Dendritic cell treated with granulocyte-macrophage colony-stimulating factor and Interleukin-4, amounts not matched to agents 40 ng/mL and 50 ng/mL, for 4 days (primary cell): Measurements from ENCODE around the gene ADRB2.
"Not testable (repeated sequence)": the region's sequence is repeated elsewhere in the genome, so short reads cannot be mapped to it uniquely, and the experiment has no call there.

Experiments used
- H3K27ac Mint-ChIP-seq: one replicate; pipeline ENCODE4 v1.8.0; 2022; ENCODE audit warnings: mild to moderate bottlenecking, mixed read lengths
- H3K27me3 Mint-ChIP-seq: one replicate; pipeline ENCODE4 v1.8.0; 2022; ENCODE audit warnings: mild to moderate bottlenecking, mixed read lengths
- H3K36me3 Mint-ChIP-seq: one replicate; pipeline ENCODE4 v1.8.0; 2022; ENCODE audit warnings: low read depth, mixed read lengths
- H3K4me1 Mint-ChIP-seq: one replicate; pipeline ENCODE4 v1.8.0; 2022; ENCODE audit warnings: low read depth, mixed read lengths
- H3K4me3 Mint-ChIP-seq: one replicate; pipeline ENCODE4 v1.8.0; 2022; ENCODE audit warnings: mild to moderate bottlenecking, moderate library complexity, mixed read lengths
- H3K9me3 Mint-ChIP-seq: one replicate; pipeline ENCODE4 v1.8.0; 2022; ENCODE audit warnings: mixed read lengths
- intact Hi-C: fragments of 100-400 bp; cut with micrococcal nuclease; formaldehyde crosslinking; loops from one replicate; pipeline ENCODE4 v1.15.0; 2022

The ADRB2 gene

GRCh38 chr5:148794729-148795561 is 31.5 kb upstream of the ADRB2 start:
- intact Hi-C loops: loop anchor here (5.0 kb wide), 1 partner anchor 48 kb away; no protein-coding TSS in a partner anchor
- no peaks in the 10 kb centered on the region for H3K9me3 Mint-ChIP-seq
- no peaks in the 10 kb centered on the region for H3K36me3 Mint-ChIP-seq
- H3K4me3 Mint-ChIP-seq: no peak overlapping the region
- H3K4me1 Mint-ChIP-seq: peaks cover 58% of the 10 kb centered on the region
- H3K27me3 Mint-ChIP-seq: no peaks in the 10 kb centered on the region
- no peak overlapping the region for H3K27ac Mint-ChIP-seq

DNA sequence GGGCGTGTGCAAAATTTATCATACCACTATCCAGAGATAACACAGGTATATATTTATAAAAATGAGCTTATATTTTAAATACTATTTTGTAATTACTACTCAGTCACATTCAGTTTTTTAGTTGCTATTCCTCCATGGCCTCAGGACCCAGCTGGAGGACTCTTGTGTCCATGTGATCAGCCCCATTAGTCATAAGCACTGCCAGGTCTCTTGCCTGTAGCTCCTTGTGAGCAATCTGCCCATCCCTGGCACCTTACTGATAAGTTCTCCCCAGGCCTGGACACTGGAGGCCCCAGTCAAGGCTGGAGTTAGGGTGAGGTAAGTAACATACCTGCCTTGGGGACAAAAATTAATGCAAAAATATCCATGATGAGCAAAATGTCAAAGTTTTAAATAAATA is 29.5 kb upstream of the ADRB2 start:
- peaks cover 53% of the 10 kb centered on the region for H3K4me1 Mint-ChIP-seq

DNA sequence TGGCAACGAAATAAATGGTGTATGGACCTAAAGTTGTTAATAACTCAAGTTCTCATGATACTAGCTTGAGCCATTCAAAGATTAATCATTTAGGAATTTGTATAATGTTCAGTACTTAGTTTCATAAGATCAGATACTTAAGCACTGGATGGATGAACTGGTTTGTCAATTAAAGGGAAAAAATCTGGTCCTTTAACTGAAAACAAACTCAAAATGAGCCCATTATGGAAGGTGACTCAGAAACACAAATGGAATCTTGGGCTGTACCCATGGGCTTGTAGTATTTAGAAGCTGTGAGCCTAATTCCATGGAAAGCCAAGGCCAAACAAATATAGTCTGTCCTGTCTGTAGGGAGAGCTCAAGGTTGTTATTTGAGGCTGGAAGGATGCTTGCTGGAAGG is 27.6 kb upstream of the ADRB2 start:
- Mint-ChIP-seq H3K9me3 (no peaks in the 10 kb centered on the region), H3K27ac (no peak overlapping the region), H3K4me1 (peaks cover 53% of the 10 kb centered on the region), H3K4me3 (no peak overlapping the region), H3K36me3 (no peaks in the 10 kb centered on the region), H3K27me3 (no peaks in the 10 kb centered on the region)
- intact Hi-C loops: no loop called here

More for the DNA sequence above, 29.5 kb upstream of the ADRB2 start:
- Mint-ChIP-seq H3K9me3 (no peaks in the 10 kb centered on the region), H3K27me3 (no peaks in the 10 kb centered on the region), H3K27ac (no peak overlapping the region), H3K36me3 (no peaks in the 10 kb centered on the region), H3K4me3 (no peak overlapping the region)
- intact Hi-C loops: no loop called here

GRCh38 chr5:148799737-148800527 is 26.5 kb upstream of the ADRB2 start:
- Mint-ChIP-seq H3K27me3 (no peaks in the 10 kb centered on the region), H3K36me3 (no peaks in the 10 kb centered on the region), H3K4me3 (no peak overlapping the region), H3K27ac (no peak overlapping the region), H3K9me3 (no peaks in the 10 kb centered on the region), H3K4me1 (peaks cover 54% of the 10 kb centered on the region)
- intact Hi-C loops: no loop called here

- Mint-ChIP-seq H3K9me3 (no peaks in the 10 kb centered on the region), H3K27ac (no peak overlapping the region), H3K27me3 (no peaks in the 10 kb centered on the region), H3K36me3 (no peaks in the 10 kb centered on the region), H3K4me1 (peaks cover 59% of the 10 kb centered on the region), H3K4me3 (no peak overlapping the region)
- intact Hi-C loops: no loop called here
Observed at GRCh38 chr5:148801682-148802276, 24.6 kb upstream of the ADRB2 start.

GRCh38 chr5:148803451-148803850 is 23.0 kb upstream of the ADRB2 start:
- H3K27me3 Mint-ChIP-seq, intact Hi-C loops, H3K36me3 Mint-ChIP-seq, H3K9me3 Mint-ChIP-seq, H3K27ac Mint-ChIP-seq, H3K4me3 Mint-ChIP-seq: not testable (repeated sequence)
- peaks cover 75% of the 10 kb centered on the region for H3K4me1 Mint-ChIP-seq

- no peaks in the 10 kb centered on the region for H3K27me3 Mint-ChIP-seq
- no peaks in the 10 kb centered on the region for H3K36me3 Mint-ChIP-seq
- intact Hi-C loops: no loop called here
- H3K27ac Mint-ChIP-seq: no peak overlapping the region
- no peak overlapping the region for H3K4me3 Mint-ChIP-seq
- peaks cover 82% of the 10 kb centered on the region for H3K4me1 Mint-ChIP-seq
- no peaks in the 10 kb centered on the region for H3K9me3 Mint-ChIP-seq
Observed at GRCh38 chr5:148804393-148804792, 22.0 kb upstream of the ADRB2 start.

DNA sequence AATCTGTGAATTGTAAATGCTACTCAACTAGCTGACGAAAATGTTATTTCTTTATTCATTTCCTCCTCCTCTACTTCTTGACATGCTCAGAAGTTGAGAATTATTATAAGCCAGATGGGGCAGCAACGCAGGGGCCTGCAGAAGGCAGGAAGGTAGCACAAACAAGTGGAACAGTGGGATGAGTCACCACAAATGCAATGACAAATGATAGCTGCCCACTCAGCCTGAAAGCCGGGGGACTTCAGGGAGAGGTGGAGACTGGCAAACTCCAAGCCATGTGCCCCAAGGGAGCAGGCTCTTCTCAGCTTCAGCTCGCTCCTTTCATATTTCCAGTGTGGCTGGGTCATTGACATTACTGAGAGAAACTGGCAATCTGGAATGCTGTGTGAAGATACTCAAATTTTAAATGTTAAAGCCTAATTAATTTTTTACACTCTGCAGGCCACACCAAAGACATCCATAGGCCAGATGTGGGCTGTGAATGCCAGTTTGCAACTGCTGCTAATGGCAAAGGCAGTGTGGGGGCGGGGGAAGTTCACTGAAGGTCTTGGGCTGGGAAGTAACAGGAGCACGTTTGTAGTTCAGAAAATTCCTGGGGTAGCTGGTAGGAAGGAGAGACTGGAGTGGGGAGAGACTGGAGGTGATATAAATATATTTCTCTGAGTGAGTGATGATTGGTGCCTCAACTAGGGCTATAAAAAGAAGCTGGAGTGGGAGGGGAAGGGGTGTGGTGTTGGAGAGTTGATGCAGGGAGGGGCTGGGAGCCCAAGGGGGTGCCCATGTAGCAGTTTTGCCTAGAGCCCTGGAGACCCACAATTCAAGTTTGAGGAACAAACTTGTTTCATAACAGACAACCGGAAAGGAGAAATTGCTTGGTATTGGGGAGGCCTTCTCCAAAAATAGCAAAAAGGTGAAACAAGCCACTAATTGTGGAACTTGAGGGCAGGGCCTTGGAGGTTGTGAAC is 20.8 kb upstream of the ADRB2 start:
- no peak overlapping the region for H3K4me3 Mint-ChIP-seq
- H3K4me1 Mint-ChIP-seq: peaks cover 85% of the 10 kb centered on the region
- no peaks in the 10 kb centered on the region for H3K27me3 Mint-ChIP-seq
- H3K9me3 Mint-ChIP-seq: no peaks in the 10 kb centered on the region
- H3K36me3 Mint-ChIP-seq: no peaks in the 10 kb centered on the region
- peak overlapping the region; percentile 85 for H3K27ac Mint-ChIP-seq
- intact Hi-C loops: loop anchor here (5.0 kb wide), 1 partner anchor 58 kb away; no protein-coding TSS in a partner anchor

DNA sequence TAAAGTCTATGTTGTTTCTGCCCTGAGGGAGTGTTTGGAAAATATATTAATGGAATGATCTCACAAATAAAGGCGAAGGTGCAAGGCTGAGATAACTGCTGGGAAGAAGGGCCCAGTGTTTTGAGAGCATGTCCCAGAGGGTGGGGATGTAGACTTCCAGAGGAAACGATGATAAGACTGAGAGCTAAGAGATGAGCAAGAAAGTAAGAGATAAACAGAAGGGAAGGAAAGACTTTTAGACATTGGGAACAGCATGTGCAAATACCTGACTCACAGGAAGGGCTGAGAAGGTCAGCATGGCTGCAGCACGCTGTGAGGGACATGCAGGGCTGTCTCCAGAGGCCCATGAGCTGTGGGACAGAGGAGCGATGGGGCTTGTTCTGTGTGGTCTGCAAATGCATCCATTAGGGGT is 19.9 kb upstream of the ADRB2 start:
- Mint-ChIP-seq H3K27me3 (no peaks in the 10 kb centered on the region), H3K4me1 (peaks cover 83% of the 10 kb centered on the region), H3K27ac (peak overlapping the region; percentile 85), H3K36me3 (no peaks in the 10 kb centered on the region), H3K4me3 (no peak overlapping the region), H3K9me3 (no peaks in the 10 kb centered on the region)
- intact Hi-C loops: loop anchor here (5.0 kb wide), 1 partner anchor 59 kb away; no protein-coding TSS in a partner anchor

DNA sequence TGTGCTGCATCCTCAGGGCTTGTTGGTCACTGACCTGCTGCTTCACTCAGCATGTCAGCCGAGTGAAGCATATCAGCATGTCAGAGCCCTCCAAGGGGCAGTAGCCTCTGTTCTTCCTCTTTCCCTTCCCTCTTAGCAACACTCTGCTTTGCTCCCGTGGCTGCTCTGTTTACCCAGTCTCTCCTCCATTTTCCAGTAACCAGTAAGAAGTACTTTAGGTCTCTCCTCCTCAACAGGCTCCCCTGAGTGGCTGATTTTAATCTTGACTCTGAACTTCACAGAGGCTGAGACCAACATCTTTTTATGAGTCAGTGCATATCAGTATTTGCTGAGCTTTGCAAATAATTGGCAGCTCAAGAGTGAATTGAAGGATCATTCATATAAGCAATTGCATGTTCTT is 18.6 kb upstream of the ADRB2 start:
- H3K4me1 Mint-ChIP-seq: peaks cover 86% of the 10 kb centered on the region
- H3K4me3 Mint-ChIP-seq: no peak overlapping the region
- no peaks in the 10 kb centered on the region for H3K9me3 Mint-ChIP-seq
- H3K27ac Mint-ChIP-seq: peak overlapping the region; percentile 87
- H3K27me3 Mint-ChIP-seq: no peaks in the 10 kb centered on the region
- no peaks in the 10 kb centered on the region for H3K36me3 Mint-ChIP-seq
- intact Hi-C loops: loop anchor here (2.0 to 5.0 kb wide), 2 partner anchors 19 to 61 kb away; partner anchors contain the start of gene ADRB2

DNA sequence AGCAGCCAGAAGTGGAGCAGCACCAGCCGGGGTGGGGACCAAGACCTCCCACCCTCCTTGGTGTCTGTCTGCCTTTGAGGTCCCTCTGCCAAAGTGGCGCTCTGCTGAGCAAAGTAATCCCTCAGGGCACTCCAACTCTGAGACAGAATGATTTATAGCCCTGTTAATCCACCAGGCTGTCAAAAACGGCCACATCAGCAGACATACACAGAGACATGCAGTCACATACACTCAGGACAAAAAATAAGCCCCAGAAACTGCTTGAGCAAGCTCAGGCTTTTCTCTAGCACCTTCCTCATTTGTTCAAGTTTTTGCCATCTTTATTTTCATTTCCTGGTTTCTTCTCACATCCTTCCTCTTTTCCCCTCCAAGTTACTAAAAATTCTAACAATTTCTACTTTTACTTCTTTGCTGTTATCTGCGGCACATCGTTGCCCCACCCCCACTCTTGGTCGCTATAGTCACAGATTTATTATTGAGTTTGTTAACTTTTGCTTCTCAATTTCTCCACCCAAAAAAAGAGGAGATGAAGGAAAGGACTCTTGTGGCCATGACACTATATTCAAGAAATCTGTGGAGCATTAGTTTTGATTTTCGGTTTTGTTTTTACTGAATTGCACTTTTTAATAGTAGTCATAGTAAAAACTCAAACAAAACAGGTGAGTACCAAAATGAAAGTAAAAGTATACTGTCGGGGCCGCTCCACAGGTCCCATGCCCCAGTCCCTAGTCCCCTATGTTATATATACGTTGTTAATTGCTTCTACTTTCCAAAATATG is 17.4 kb upstream of the ADRB2 start:
- intact Hi-C loops: loop anchor here (2.0 to 5.0 kb wide), 2 partner anchors 18 to 62 kb away; partner anchors contain the start of gene ADRB2
- peak overlapping the region; percentile 75 for H3K4me3 Mint-ChIP-seq
- no peaks in the 10 kb centered on the region for H3K27me3 Mint-ChIP-seq
- H3K4me1 Mint-ChIP-seq: peaks cover 74% of the 10 kb centered on the region
- H3K9me3 Mint-ChIP-seq: no peaks in the 10 kb centered on the region
- H3K36me3 Mint-ChIP-seq: no peaks in the 10 kb centered on the region
- H3K27ac Mint-ChIP-seq: peak overlapping the region; percentile 87

DNA sequence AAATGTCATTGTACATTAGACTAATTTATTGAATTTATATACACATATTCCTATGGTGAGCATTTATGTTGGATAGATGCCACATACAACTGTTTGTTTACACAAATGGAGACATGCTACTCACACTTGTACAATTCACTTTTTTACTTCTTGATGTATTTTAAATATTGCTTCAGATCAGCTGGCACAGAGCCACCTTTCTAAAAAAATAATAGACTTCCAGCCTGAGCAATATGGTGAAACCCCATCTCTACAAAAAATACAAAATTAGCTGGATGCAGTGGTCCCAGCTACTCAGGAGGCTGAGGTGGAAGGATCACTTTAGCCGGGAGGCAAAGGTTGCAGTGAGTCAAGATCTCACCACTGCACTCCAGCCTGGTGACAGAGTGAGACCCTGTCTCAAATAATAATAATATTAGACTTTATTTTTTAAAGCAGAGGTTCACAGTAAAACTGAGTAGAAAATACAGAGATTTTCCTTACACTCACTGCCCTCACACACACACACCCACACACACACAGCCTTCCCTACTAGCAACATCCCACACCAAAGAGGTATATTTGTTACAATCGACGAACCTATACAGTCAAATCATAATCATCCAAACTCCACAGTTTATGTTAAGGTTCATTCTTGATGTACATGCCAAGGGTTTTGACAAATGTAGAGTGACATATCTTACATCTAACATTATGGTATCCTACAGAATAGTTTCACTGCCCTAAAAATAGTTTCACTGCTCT is 16.5 kb upstream of the ADRB2 start:
- peak overlapping the region; percentile 87 for H3K27ac Mint-ChIP-seq
- no peaks in the 10 kb centered on the region for H3K36me3 Mint-ChIP-seq
- H3K4me3 Mint-ChIP-seq: peak overlapping the region; percentile 75
- H3K4me1 Mint-ChIP-seq: peaks cover 70% of the 10 kb centered on the region
- no peaks in the 10 kb centered on the region for H3K9me3 Mint-ChIP-seq
- intact Hi-C loops: loop anchor here (2.0 to 5.0 kb wide), 2 partner anchors 17 to 63 kb away; partner anchors contain the start of gene ADRB2
- H3K27me3 Mint-ChIP-seq: no peaks in the 10 kb centered on the region
